DMS79 treated with DMSO at 0.1 percent for 48 hours (cell line): ENCODE data around the gene GRK7.
"Not testable (repeated sequence)": the region's sequence is repeated elsewhere in the genome, so short reads cannot be mapped to it uniquely, and the experiment has no call there.

Experiments used
- DNase-seq: peaks from one replicate; lab custom pipeline; 2025; lab: John Stamatoyannopoulos, UW

The GRK7 gene

DNA sequence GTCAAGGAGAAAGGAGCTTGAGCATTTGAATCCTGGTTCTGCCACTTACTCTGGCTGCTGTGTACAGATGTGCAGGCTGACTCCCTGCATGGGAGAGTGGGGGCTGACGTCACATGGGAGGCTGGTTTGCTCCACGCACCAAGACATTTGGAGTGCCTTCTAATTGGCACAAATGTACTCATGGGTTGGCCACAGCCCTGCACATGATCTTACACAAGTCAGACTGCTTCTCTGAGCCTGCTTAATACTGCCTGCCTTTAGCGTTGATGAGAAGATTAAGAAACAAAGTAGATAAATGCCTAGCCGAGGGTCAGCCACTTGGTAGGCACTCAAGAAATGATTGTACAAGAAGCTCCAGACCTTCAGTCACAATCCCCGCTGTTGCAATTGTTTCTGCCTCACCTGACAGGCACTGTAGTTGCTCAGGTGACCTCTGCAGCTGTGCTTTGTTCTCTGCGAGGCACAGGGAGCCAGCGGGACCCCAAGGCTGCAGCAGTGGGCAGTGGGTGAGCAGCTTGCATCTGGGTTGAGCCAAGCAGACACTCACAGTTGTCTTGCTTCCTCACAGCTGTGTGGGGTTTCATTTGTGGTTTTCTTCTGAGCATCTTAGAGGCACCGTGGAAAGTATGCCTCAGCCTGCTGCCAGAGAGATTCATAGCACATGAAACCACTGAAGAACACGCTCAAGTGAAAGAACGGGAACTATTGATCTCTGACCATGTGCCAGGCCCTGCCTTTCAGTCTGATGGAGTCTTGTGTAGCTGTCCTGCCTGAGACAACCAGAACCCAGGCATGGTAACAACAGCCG is 33.1 kb downstream of the GRK7 start:
- DNase-seq, result peak; percentile 94

DNA sequence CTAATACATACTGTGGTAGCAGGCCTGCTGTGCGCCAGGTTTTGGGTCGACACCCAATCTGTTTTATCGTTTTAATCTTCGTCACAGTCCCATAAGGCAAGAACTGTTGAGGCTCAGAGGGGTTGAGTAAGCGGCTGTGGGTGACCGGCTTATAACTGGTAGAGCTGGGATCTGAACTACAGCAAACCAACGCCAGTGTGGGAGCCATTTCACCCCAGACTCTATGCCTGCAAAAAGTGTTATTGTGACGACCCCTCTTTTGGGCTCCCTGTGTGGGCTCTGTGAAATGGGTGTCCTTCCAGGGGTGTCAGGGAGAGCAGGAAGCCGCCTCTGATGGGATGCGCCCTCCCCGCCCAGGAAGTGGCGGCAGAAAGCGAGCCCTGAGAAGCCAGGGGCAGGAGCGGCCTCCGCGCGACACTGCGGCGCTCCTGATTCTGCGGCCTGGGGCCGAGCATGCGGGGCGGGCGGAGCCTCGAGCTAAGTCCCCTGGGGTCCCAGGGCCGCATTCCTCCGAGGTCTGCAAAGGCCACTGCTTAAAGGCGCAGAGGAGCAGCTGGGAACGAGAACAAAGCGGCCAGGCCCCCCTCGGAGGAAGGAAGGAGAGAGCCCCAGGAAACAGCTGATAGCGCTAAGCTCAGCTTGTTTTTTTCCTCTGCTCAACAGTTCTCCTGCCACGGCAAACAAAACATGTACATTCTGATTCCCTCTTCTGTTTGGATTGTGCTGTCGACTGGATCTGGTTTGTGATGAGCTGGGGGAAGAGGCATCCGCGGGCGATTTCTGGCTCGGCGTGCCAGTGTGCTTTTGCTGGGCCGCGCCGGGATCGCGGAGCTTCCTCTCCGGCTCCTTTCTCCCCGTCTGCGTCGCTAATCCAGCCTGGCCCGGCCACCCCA is 33.9 kb downstream of the GRK7 start:
- peak; percentile 66 for DNase-seq

DNA sequence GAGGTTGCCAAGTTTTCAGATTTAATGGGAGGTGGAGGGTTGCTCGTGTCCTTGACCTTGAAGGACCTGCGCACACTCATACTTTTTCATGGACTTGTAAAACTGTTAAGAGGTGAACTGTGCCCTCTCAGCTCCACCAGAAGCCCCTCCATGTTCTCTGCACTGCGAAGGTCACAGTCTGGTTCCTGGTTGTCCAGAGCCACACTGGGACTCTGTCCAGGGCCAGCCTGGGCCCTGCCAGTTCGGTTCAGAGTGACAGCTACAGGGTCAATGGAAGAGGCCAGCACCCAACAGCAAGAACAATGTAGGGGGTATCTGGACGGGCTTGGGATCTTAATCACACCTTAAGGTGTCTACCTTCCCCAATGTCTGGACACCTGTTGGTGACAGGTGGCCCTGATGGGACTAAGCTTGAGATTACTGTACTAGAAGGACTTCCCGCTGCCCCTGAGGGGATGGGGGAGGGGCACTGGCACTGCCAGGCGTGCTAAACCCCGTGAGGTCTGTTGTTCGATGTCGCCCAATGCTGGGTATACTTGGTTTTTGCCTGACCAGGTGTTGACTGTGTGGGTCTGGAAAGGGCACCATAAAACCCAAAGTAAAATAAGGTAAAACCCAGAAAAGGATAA is 34.7 kb downstream of the GRK7 start:
- peak; percentile 64 for DNase-seq

DNA sequence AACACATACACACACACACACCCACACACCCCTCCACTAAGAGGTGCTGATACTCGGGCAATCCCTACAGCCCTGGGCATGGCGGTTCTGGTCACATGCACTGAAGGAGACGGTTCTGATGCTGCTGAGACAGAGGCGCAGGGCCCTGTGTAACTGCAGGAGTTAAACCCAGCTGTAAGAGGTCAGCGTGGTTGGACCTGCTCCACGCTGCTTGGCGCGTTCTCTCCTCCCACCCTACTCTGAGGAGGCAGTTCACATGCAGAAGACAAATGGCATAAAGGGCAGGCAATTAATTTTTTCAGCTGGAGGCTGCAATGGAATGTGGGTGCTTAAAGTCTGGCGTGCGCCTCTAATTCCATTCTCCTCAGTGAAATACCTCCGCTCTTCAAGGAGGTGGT is 35.2 kb downstream of the GRK7 start:
- no peak for DNase-seq

DNA sequence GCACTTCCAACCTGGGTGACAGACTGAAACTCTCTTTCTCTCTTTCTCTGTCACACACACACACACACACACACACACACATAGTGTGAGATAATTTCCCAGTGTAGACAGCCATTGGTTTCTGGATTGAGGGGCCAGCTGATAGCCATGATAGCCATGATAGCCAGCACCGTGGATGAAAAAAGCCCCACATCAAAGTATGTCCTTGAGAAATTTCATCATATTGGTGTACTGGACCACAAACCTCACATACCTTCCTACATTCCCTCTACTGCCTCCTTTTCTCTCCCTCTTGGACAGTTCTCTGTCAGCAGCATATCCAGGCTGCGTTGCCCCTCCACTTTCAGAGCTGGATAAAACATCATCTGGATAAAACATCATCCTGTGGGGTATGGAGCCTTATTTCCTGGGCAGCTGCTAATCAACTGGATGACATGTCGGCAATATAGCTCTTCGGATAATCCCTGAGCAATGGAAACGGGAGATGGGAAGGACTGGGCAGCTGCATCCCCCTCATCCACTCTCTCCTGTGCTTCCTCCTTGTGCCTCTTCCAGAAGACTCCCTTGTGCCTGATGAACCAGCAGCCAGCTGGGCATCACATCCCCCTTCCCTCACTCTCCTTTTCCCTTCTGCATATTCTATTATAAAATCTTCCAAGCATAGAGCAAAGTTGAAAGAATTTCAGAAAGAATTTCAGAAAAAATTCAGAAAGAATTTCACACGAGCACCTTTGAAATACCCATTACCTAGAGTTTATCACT is 39.3 kb downstream of the GRK7 start:
- no peak for DNase-seq

DNA sequence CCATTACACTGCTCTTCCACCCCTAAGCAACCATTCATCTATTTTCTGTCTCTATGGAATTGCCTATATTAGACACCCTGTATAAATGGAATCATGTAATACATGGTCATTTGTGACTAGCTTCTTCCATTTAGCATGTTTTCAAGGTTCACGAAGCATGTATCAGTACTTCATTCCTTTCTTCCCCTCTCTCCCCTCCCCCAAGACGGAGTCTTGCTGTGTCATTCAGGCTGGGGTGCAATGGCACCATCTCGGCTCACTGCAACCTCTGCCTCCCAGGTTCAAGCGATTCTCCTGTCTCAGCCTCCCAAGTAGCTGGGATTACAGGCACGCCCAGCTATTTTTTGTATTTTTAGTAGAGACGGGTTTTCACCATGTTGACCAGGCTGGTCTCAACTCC is 40.3 kb downstream of the GRK7 start:
- DNase-seq, result not testable (repeated sequence)

DNA sequence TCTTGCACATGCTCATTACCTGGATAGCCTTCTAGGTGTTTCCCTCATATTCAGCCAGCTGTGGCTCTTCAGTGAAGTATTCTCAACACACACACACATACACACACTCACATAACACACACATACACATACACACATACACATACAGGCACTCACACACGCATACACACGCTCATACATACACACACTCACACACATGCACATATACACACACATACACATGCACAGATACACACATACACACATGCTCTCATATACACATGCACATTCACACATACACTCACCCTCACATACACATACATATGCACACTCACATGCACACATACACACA is 41.2 kb downstream of the GRK7 start:
- no peak for DNase-seq

DNA sequence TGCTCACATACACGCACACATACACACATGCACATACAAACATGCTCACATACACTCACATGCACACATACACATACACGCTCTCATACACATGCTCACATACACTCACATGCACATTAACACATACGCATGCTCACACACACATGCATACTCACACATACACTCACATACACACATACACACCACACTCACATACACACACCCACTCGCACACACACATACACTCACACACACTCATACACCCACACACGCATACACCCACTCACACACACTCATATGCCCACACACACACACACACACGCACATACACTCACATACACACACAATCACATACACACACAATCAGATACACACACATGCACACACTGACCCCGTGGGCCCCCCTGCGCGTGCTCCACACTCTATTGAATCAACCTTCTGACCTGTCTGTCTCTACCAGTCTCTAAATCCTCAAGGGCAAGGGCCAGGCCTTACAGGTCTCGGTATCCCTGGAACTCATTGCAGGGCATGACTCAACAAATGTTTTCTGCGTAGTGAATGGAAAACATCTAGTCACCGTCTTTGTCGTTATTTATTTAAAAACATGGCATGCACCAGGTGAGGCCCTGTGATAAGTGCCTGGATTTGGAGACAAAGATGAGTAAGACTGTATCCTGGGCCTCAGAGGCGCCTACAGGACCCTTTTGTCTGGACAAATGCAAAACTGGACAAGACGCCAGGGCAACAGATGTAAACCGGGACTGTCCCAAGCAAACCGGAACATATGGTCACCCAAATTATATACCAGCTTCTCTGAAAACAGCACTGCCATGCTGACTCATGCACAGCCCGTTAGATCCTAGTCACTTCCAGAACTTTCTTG is 41.8 kb downstream of the GRK7 start:
- no peak for DNase-seq

DNA sequence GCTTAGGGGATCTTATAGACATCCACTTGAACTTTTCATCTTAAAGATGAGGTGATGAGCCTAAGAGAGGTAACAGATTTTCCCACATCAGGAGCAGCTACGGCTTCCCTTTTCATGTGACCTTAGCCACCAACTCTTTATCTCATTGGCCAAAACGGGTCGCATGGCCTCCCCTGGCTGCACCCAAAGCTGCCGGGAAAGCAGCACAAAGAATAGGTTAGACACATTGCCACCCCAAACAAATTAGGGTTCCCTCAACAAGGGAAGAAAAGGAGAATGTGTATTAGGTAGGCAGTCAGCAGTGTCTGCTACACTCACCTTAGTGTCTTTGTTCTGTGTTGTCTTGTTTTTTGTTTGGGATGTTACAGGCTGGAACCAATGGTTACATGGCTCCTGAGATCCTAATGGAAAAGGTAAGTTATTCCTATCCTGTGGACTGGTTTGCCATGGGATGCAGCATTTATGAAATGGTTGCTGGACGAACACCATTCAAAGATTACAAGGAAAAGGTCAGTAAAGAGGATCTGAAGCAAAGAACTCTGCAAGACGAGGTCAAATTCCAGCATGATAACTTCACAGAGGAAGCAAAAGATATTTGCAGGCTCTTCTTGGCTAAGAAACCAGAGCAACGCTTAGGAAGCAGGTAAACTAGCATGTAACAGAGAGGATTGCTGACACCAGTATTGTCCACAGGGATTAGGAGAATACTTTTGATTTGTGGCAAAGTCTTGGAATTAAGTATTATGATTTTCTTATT is 44.2 kb downstream of the GRK7 start:
- DNase-seq, result no peak

DNA sequence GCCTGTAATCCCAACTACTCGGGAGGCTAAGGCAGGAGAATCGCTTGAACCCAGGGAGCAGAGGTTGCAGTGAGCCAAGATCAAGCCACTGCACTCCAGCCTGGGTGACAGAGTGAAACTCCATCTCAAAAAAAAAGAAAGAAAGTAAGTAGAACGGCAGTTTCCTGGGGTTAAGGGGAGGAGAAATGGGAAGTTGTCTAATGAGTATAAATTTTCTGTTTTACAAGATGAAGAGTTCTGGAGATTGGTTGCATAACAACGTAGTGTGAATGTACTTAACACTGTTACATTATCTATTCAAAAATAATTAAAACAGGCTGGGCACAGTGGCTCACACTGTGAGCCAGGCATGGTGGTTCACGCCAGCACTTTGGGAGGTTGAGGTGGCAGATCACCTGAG is 45.4 kb downstream of the GRK7 start:
- no peak for DNase-seq

DNA sequence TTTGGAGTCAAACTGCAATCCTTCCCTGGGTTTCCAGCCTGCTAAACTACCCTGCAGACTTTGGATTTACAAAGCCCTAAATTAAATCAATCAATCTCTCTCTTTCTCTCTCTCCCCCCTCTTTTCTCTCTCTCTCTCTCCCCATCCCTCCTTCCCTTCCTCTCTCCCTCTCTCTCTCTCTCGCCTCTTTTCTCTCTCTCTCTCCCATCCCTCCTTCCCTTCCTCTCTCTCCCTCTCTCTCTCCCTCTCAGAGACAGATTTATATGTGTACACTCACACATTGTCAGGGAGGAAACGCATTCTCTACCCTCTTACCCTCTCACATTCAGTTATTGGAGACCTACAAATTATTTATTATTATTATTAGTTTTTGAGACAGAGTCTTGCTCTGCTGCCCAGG is 47.0 kb downstream of the GRK7 start:
- no peak for DNase-seq

DNA sequence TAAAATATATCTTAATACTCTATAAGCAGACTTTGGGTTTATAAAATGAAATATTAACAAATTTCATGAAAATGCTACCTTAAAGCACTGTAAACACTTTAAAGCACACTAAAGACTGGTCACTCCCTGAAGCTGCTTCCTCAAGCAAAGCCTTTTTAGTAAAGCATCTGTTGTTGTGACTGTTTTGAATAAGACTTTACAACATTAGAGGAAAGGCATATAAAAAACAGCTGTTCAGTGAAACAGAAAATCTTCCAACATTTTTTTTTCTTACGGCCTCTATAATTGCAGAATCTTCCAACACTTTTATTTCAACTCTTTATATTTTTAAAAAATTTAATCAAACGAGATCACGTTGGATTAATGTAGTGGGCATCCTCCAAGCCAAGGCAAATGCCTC is 48.1 kb downstream of the GRK7 start:
- DNase-seq, result peak; percentile 64

DNA sequence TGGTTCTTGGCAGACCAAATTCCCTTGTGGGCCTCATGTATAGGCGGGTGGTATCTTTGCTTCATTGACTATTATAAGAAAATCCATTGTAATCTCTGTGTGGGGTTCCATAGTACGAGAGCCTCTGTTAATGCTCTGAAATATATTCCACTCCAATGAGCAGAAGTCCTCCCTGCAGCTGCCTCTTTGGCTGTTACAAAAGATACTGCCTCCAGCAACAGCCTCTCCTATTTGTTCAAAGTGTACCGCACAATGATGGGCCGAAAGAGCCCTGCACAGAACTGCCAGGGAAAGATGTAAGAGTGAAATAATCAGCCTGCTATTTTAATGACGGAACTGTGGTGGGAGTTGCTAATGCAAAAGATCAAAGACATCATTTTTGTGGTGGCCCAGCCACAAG is 48.9 kb downstream of the GRK7 start:
- peak; percentile 94 for DNase-seq

DNA sequence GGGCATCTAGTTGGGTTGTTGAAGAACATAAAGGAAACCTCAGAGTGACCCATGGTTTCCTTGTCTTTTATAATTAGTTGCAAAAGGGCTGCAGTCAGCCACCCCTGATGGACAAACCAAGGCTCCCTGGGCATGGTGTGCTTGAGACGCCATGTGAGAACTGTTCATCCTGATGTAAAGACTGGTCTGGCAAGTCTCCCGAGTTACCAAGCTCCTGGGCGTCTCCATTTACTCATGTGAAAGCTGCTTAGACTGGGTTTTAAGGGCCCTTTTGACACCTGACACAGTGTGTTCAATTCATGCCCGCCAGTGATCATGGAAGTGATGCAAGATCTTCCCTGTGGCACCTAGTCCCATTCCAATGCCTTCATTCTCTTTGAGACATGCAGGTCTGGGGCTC is 49.4 kb downstream of the GRK7 start:
- peak; percentile 78 for DNase-seq
